HepG2 (cell line): Measurements from ENCODE around the gene ENAH. TPM values are rescaled to one million over a fixed set of nuclear protein-coding genes. Genes with fewer than 3 reads are reported as not detected.
A peak's percentile ranks its signal among the peaks of the same experiment; 100 is the strongest.

Experiments used
- CBFB ChIP-seq: sonication (generic); formaldehyde crosslinking; IDR thresholded peaks from 2 replicates; pipeline ENCODE4 v1.4.0; 2020; ENCODE audit warnings: missing genetic modification reagents
- CBX5 ChIP-seq: sonication (generic); formaldehyde crosslinking; IDR thresholded peaks from 2 replicates; pipeline ENCODE4 v1.4.0; 2020; ENCODE audit warnings: missing genetic modification reagents, borderline replicate concordance
- FOXO1 ChIP-seq: sonication (generic); formaldehyde crosslinking; IDR thresholded peaks from 2 replicates; pipeline ENCODE4 v1.4.0; 2020; ENCODE audit warnings: missing genetic modification reagents
- FOXP4 ChIP-seq: sonication (generic); formaldehyde crosslinking; IDR thresholded peaks from 2 replicates; pipeline ENCODE4 v1.4.0; 2020; ENCODE audit warnings: missing genetic modification reagents
- HCFC1 ChIP-seq: fragments of 150-350 bp; IDR thresholded peaks from 2 replicates; pipeline ENCODE4 v1.6.1; 2014; ENCODE audit warnings: low read depth, low read length
- NFKB2 ChIP-seq: sonication (generic); formaldehyde crosslinking; IDR thresholded peaks from 2 replicates; pipeline ENCODE4 v1.4.0; 2020; ENCODE audit warnings: missing genetic modification reagents, borderline replicate concordance
- ZFAT ChIP-seq: sonication (generic); formaldehyde crosslinking; conservative IDR thresholded peaks from 2 replicates; pipeline ENCODE4 v1.8.1; 2023; ENCODE audit warnings: missing genetic modification reagents, inconsistent platforms
- polyA plus RNA-seq, 8 experiments: library from polyadenylated mRNA; depleted of rRNA in 3 of 8; stranded (reverse) in 7 of 8; unstranded in 1 of 8; fragments of >200 nt; fragmentation: Illumina TruSeq in 4 of 8; extraction: Trizol in 4 of 8; gene quantifications; 2 replicates each; pipeline versions ENCODE4 v1.2.1 to v1.2.3, GENCODE V29; 2011 to 2016; ENCODE audit warnings: low read depth in 4 of 8, missing spikeins in 1 of 8, mixed read lengths in 1 of 8; ENCODE audit not compliant: insufficient read depth in 1 of 8
- total RNA-seq, 5 experiments: library from RNA; depleted of rRNA; stranded (reverse); fragments of >200 nt; fragmentation: Illumina TruSeq; extraction: Trizol; gene quantifications; 2 replicates each; pipeline ENCODE4 v1.2.3, GENCODE V29; 2016; ENCODE audit warnings: low read depth in 1 of 5
- TF ChIP-seq, protein P1 (sequence below): sonication (generic); formaldehyde crosslinking; IDR thresholded peaks from 2 replicates; pipeline ENCODE4 v1.5.0; 2020; ENCODE audit warnings: mild to moderate bottlenecking, missing genetic modification reagents, moderate library complexity
- TF ChIP-seq, protein P2 (sequence below): sonication (generic); formaldehyde crosslinking; IDR thresholded peaks from 2 replicates; pipeline ENCODE4 v1.8.0; 2022; ENCODE audit warnings: missing genetic modification reagents, mild to moderate bottlenecking, moderate library complexity, borderline replicate concordance

The ENAH gene
- total and polyA plus RNA-seq, 2 of the 13 experiments (the other 11 are each of a cell fraction or from before 2014, with no cell fraction given) = 22.1 to 58.3 TPM

- no peak for TF ChIP-seq FOXP4
- TF ChIP-seq CBFB (CRISPR knock-in tag) = no peak
- no peak for TF ChIP-seq ZFAT (CRISPR knock-in tag)
- TF ChIP-seq, protein P1, sequence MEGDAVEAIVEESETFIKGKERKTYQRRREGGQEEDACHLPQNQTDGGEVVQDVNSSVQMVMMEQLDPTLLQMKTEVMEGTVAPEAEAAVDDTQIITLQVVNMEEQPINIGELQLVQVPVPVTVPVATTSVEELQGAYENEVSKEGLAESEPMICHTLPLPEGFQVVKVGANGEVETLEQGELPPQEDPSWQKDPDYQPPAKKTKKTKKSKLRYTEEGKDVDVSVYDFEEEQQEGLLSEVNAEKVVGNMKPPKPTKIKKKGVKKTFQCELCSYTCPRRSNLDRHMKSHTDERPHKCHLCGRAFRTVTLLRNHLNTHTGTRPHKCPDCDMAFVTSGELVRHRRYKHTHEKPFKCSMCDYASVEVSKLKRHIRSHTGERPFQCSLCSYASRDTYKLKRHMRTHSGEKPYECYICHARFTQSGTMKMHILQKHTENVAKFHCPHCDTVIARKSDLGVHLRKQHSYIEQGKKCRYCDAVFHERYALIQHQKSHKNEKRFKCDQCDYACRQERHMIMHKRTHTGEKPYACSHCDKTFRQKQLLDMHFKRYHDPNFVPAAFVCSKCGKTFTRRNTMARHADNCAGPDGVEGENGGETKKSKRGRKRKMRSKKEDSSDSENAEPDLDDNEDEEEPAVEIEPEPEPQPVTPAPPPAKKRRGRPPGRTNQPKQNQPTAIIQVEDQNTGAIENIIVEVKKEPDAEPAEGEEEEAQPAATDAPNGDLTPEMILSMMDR (CRISPR knock-in tag) = peak; percentile 53
- no peak for TF ChIP-seq CBX5
- TF ChIP-seq FOXO1 = no peak
- no peak for TF ChIP-seq NFKB2 (CRISPR knock-in tag)
- TF ChIP-seq, protein P2, sequence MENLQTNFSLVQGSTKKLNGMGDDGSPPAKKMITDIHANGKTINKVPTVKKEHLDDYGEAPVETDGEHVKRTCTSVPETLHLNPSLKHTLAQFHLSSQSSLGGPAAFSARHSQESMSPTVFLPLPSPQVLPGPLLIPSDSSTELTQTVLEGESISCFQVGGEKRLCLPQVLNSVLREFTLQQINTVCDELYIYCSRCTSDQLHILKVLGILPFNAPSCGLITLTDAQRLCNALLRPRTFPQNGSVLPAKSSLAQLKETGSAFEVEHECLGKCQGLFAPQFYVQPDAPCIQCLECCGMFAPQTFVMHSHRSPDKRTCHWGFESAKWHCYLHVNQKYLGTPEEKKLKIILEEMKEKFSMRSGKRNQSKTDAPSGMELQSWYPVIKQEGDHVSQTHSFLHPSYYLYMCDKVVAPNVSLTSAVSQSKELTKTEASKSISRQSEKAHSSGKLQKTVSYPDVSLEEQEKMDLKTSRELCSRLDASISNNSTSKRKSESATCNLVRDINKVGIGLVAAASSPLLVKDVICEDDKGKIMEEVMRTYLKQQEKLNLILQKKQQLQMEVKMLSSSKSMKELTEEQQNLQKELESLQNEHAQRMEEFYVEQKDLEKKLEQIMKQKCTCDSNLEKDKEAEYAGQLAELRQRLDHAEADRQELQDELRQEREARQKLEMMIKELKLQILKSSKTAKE (CRISPR knock-in tag) = no peak
- no peak for TF ChIP-seq HCFC1
These were observed 215.0 kb downstream of the ENAH start (continued) for GRCh38 chr1:225437710-225438437.

Other genes starting within 250 kb of the ENAH start
- 64.4 and 76.7 TPM in 2 replicates for gene LBR, start 225.1 kb downstream of the ENAH start, total RNA-seq (2016; rRNA removed; fragmentation: Illumina TruSeq; extraction: Trizol)
- 38.2 and 38.9 TPM in 2 replicates for gene LBR, start 225.1 kb downstream of the ENAH start, polyA plus RNA-seq (2011; rRNA removed)
- 251 and 524 TPM in 2 replicates for gene SRP9, start 124.7 kb upstream of the ENAH start, total RNA-seq (2016; rRNA removed; fragmentation: Illumina TruSeq; extraction: Trizol)
- 217 and 307 TPM in 2 replicates for gene SRP9, start 124.7 kb upstream of the ENAH start, polyA plus RNA-seq (2011; rRNA removed)
- 28.8 and 36.5 TPM in 2 replicates for gene EPHX1, start 157.0 kb upstream of the ENAH start, total RNA-seq (2016; rRNA removed; fragmentation: Illumina TruSeq; extraction: Trizol)
- 27.7 and 38.3 TPM in 2 replicates for gene EPHX1, start 157.0 kb upstream of the ENAH start, polyA plus RNA-seq (2011; rRNA removed)
- gene TMEM63A, start 229.3 kb upstream of the ENAH start, total RNA-seq (2016; rRNA removed; fragmentation: Illumina TruSeq; extraction: Trizol) = 6.8 and 23.9 TPM in 2 replicates
- 53.3 and 68.4 TPM in 2 replicates for gene TMEM63A, start 229.3 kb upstream of the ENAH start, polyA plus RNA-seq (2011; rRNA removed)
- gene LEFTY1, start 236.0 kb upstream of the ENAH start, total RNA-seq (2016; rRNA removed; fragmentation: Illumina TruSeq; extraction: Trizol) = 0.29 TPM in 1 of 2 replicates, not detected in the other
- gene LEFTY1, start 236.0 kb upstream of the ENAH start, polyA plus RNA-seq (2011; rRNA removed) = 0.79 and 1.8 TPM in 2 replicates